KOPT-K1 (cell line): ENCODE measurements around the gene ARHGAP28.
"Not testable (repeated sequence)": the region's sequence is repeated elsewhere in the genome, so short reads cannot be mapped to it uniquely, and the experiment has no call there.

ENCODE experiments used
- H3K27ac ChIP-seq: fragments of 200-600 bp; sonication (generic); 2 replicates; pipeline ENCODE4 v1.5.1; 2016; ENCODE audit warnings: antibody characterized with exemption, mild to moderate bottlenecking, low read depth, low read length; ENCODE audit not compliant: poor library complexity, severe bottlenecking
- H3K36me3 ChIP-seq: fragments of 200-600 bp; sonication (generic); 2 replicates; pipeline ENCODE4 v1.5.1; 2017; ENCODE audit warnings: antibody characterized with exemption, mild to moderate bottlenecking, low read length, moderate library complexity; ENCODE audit not compliant: insufficient read depth
- H3K9me3 ChIP-seq: fragments of 200-600 bp; sonication (generic); 2 replicates; pipeline ENCODE4 v1.5.1; 2017; ENCODE audit warnings: antibody characterized with exemption, low read length, mild to moderate bottlenecking; ENCODE audit not compliant: insufficient read depth, poor library complexity, severe bottlenecking

The ARHGAP28 gene

DNA sequence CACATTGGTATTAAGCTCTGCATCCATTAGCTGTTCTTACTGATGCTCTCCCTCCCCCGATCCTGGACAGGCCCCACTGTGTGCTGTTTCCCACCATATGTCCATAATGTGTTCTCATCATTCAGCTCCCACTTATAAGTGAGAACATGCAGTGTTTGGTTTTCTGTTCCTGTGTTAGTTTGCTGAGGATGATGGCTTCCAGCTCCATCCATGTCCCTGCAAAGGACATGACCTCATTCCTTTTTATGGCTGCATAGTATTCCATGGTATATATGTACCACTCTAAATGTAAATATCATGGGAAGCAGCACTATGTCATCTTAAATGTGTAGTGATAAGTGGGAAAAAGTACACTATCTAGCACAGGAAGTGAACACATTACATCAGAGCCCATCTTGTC, 116.0 kb downstream of the ARHGAP28 start:
- H3K27ac ChIP-seq, H3K9me3 ChIP-seq, H3K36me3 ChIP-seq: not testable (repeated sequence)

DNA sequence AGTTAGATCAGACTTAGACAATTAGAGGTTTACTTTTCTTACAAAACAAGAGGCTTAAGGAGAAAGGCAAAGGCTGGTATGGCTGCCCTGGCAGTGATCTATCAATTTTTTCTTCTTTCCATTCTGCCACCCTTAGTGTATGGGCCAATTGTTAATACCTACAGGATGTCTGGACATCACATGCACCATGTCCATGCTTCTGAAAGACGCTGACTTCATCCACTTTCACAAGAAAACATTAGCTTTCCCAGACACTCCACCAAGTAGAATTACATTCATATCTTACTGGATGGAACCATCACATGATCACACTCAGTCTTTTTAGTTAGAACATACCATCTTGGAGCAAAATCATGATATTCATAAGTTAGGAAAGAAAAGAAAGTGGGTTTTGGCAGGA, 120.9 kb downstream of the ARHGAP28 start:
- H3K9me3 ChIP-seq: no peaks in the 10 kb centered on the region
- H3K27ac ChIP-seq: no peak overlapping the region
- H3K36me3 ChIP-seq: no peaks in the 10 kb centered on the region

DNA sequence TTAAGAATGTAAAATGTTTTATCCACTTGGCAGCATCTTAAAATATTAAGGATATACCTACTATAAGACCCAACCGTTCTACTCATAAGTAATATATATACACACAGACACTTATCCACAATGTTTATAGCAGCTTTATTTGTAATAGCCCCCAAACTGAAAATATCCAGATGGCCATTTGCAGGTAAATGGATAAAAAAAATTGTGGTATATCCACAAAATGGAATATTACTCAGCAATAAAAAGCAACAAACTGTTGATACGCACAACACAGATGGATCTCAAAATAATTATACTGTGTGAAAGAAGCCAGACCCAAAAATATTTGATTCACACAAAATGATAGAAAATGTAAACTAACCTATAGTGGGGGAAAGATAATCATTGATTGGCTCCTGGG, 122.0 kb downstream of the ARHGAP28 start:
- H3K36me3 ChIP-seq: no peaks in the 10 kb centered on the region
- H3K27ac ChIP-seq: no peak overlapping the region
- no peaks in the 10 kb centered on the region for H3K9me3 ChIP-seq

DNA sequence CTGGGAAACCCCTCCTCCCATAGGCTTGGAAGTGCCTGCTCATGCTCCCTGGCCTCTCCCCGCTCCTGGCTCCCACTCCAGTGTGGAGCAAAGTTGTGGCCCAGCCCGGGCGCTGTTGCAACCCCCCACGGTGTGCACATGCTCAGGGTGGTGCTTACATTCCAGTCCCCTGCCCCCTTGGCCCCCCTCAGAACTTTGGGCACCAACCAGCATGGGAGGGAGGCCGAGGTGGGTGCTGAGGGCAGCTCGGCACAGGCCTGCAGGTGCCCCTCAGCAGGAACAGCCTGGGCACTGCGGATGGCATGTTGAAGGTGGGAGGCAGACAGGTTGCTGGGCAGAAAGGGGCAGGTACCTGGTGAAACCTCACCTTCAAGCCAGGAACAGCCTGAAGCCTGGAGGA, 125.3 kb downstream of the ARHGAP28 start:
- Histone ChIP-seq H3K27ac (no peak overlapping the region), H3K9me3 (no peaks in the 10 kb centered on the region), H3K36me3 (no peaks in the 10 kb centered on the region)

DNA sequence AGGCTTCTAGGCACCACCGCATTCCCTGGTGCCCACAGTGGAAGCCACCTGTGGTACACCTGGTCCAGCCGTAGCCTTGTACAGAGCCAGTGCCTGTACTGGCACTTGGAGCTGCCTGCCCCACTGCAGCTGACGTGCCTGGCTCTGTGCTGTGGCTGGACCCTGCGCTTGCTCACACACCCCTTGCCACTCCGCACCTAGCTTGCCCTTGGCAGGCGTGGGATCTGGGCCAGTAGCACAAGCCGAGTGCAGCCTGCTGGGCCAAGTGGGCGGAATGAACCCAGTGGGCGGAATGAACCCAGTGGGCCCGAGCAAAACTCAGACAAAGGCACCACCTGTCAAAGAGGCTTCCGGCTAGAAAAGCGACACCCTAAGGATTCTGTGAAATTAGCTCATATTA, 126.3 kb downstream of the ARHGAP28 start:
- no peak overlapping the region for H3K27ac ChIP-seq
- H3K36me3 ChIP-seq: no peaks in the 10 kb centered on the region
- no peaks in the 10 kb centered on the region for H3K9me3 ChIP-seq

DNA sequence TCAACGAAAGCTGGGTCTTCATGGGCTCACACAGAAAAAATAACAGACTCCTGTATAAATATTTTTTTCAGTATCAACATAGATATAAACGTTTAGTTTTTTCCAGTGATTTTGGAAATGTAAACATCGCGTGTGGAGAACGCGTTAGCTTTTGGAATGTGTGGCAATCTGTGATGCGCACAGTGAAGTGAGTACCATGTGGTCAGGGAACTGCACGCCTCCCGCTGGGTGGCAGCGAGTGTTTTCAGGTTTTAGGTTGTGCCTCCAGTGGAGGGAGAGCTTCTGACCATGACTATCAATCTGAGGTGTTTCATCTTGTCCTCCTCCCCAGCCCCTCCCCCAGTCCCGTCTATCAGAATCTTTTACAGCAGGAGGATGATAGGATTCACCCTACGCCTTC, 127.8 kb downstream of the ARHGAP28 start:
- Histone ChIP-seq H3K9me3 (no peaks in the 10 kb centered on the region), H3K27ac (no peak overlapping the region), H3K36me3 (no peaks in the 10 kb centered on the region)

DNA sequence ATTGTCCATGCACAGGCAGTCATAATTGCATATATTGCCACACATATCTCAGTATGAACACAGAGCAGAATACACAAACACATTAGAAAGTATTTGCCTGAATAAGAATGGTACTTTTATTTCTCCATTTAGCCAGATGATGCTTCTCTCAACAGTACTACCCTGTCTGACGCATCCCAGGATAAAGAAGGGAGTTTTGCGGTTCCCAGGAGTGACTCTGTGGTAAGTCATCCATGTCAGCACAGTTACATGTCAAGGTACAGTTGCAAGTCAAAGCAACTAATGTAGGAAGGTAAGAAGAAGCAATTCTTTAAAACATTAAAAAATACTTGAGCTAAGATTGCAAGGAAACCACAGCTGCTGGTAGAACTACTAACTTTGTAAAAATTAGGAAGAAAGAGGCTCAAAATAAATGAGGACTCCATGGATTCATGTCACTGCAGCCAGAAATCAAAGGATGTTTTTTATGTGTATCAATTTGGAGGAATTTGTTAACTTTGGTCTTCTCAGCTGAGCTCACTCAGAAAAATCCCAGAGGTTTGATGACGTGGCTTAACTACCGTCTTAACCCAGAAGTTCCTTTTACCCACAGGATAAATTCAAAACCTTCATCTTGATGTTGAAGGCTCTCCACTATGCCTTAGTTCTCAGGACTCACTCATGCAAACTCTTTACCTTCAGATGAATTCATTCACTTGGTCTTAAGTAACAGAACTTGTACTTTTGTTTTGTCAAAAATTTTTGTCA, 130.3 kb downstream of the ARHGAP28 start:
- Histone ChIP-seq H3K36me3 (no peaks in the 10 kb centered on the region), H3K27ac (no peak overlapping the region), H3K9me3 (no peaks in the 10 kb centered on the region)

DNA sequence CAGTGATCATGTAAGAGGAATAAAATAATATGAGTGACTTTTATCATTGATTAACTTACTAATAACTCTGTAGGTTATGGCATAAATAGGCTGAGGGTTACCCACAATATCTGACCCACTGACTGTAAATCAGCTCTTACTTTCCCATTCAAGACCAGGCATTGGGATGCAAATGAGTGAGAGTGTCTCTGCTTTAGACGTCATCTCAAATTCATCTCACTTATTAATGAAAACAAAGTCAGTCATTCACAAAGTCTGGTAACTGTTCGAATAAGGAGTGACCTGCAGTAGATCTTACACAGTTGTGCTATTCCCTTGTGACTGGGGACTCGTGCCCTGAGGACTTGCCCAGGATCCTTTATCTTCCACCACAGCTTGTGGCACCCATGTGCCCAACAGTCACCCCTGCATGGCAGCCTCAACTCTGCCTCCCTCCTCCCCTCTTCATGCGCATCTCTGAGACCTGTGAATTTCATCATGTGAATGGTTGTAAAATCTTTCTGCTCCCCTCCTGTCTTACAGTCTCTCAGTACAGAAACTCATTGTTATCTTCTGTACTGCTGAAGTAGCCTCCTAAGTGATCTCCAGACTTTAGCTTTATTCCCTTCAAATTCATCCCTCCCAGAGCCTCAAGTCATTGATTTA, 131.4 kb downstream of the ARHGAP28 start:
- Histone ChIP-seq H3K27ac (no peak overlapping the region), H3K36me3 (no peaks in the 10 kb centered on the region), H3K9me3 (no peaks in the 10 kb centered on the region)

DNA sequence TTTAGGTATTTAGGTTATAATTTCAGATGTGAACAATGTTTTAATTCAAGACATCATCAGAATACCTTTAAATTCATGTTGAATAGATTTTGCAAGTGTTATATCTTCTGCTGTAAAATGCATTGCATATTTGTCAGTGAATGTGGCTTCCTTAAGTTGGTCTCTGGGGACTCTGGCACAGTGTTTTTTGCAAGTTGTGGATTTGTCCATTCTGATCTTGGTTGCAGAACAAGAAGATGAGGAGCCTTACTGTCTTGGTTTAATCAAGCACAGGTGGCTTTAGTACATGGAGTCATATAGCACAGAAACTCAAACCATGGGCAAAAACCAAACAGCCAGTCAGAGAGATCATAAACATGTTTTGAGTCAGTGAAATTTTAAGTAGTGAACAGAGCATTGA, 135.7 kb downstream of the ARHGAP28 start:
- Histone ChIP-seq H3K36me3 (no peaks in the 10 kb centered on the region), H3K27ac (no peak overlapping the region), H3K9me3 (no peaks in the 10 kb centered on the region)

DNA sequence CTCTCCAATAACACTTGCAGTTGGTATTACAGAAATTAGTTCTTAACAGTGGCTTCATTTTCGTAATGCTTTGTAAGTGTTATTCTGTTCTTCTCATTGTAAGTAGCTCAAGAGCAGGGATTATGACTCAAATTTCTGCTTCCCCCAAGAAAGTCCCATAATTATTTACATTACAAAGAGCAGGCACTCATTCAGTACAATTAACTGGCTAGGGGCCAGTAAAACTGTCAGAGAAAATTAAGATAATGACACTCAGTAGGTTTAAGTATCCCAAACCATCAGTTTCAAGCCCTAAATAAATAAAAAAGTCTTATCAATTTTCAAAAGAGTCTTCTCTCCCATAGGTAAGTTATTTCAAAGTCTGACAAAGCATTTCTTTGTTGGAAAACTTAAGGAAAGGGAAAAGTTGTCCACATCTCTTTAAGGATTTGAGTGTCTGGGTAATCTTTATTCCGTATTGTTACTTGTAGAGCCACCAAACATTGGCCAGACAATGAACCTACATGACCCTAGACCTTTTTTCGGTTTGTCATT, 137.1 kb downstream of the ARHGAP28 start:
- H3K27ac ChIP-seq: no peak overlapping the region
- H3K9me3 ChIP-seq: no peaks in the 10 kb centered on the region
- H3K36me3 ChIP-seq: no peaks in the 10 kb centered on the region

DNA sequence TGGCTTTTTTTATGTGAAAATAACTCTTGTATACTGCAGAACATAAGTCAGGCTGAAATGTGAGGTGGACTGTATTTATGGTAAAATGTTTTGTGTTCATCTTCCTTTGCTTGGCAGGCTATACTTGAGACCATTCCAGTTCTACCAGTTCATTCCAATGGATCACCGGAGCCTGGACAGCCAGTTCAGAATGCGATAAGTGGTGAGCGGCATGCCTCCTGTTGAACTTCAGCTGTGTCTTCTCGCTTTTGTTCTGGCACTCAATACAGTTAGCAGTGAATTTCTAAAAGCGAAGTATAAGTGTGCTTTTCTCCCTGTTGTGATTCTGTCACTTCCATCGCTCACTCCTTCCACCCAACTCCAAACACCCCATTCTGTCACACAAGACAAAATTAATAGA, 138.5 kb downstream of the ARHGAP28 start:
- H3K9me3 ChIP-seq: no peaks in the 10 kb centered on the region
- no peaks in the 10 kb centered on the region for H3K36me3 ChIP-seq
- no peak overlapping the region for H3K27ac ChIP-seq

DNA sequence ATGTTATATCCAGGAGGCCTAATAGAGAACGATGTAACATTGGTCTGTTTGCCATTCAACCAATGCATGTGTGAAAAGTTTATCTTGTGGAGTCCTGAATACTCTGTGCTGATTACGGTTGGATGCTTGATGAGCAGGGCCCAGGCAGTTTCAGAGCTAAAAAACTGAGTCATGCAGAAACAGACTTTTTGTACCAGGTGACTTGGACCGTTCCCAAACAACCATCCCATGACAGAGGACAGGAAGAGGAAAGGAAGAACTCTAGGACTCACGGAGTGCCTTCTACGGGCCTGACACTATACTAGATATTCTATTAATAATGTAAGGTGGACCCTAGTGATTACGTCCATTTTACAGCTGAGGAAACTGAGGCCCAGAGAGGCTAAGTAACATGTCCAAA, 142.1 kb downstream of the ARHGAP28 start:
- no peaks in the 10 kb centered on the region for H3K9me3 ChIP-seq

DNA sequence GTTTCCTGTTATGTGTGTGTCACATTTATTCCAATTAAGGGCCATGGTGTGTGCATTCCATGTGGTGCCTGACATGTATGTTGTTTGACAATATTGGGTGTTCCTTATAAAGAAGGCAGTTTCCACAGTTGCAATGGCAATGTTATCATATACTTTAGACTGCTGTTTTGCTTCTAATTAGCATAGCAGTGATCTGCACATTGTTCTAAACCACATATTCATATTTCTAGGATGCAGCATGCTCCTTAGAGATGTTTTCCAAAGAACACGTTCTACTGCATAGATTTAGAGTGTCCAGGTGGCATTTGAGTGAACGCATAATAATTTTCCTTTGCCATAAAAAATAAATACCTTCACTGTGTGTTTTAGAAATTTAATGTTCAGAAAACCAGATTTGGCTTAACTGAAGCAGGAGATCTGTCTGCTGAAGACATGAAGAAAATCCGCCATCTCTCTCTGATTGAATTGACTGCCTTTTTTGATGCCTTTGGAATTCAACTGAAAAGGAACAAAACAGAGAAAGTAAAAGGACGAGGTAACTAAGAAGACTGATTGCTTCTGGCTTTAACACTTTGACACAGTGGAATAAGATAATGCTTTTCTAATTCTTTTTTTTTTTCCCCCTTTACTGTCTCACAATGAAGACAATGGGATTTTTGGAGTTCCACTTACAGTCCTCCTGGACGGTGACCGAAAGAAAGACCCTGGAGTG, 143.7 kb downstream of the ARHGAP28 start:
- no peaks in the 10 kb centered on the region for H3K36me3 ChIP-seq
- H3K9me3 ChIP-seq: no peaks in the 10 kb centered on the region
- no peak overlapping the region for H3K27ac ChIP-seq

More for the DNA sequence above, 142.1 kb downstream of the ARHGAP28 start:
- no peaks in the 10 kb centered on the region for H3K36me3 ChIP-seq
- no peak overlapping the region for H3K27ac ChIP-seq

DNA sequence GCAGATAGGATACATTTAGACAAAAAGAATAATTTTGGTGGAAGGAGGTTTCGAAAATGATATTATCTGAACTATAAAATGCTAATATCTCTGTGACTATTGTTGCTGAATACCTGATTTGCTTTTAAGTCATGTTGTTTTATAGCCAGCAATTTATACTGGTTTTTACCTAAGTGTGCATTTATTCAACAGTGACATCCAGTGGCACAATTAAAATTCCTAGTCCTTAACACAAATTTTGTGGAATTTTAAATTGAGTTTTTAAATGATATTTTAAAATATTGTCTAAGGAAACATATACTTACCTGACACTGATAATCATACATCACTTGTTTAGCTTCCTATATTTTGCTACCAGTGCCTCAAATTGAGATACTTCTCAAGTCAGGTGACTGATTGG, 144.8 kb downstream of the ARHGAP28 start:
- H3K9me3 ChIP-seq: no peaks in the 10 kb centered on the region
- no peak overlapping the region for H3K27ac ChIP-seq
- no peaks in the 10 kb centered on the region for H3K36me3 ChIP-seq

DNA sequence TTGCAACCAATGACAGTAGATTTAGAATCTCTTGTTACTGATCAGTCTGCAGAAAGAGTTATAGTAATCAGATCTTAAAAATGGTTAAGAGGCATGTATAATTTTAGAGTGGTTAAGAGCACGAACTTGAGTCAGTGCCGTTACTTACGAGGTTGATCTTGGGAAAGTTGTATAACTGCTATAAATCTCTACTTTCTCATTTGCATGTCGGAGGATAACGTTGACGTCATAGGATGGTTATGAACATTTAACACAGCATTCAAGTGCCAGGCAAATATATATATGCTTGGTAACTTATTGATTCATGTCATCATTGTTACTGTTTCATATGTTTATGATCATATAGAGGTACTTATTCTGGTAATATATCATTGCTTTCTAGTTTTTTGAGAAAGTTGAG, 146.2 kb downstream of the ARHGAP28 start:
- Histone ChIP-seq H3K9me3 (no peaks in the 10 kb centered on the region), H3K36me3 (no peaks in the 10 kb centered on the region), H3K27ac (no peak overlapping the region)
